HepG2 (cell line): ENCODE results near the gene HSF2BP. TPM values are rescaled to one million over a fixed set of nuclear protein-coding genes. Genes with fewer than 3 reads are reported as not detected.

Source experiments
- CHD4 ChIP-seq: fragments of 200-600 bp; sonication (generic); IDR thresholded peaks from 2 replicates; pipeline ENCODE4 v1.7.0; 2017; ENCODE audit warnings: mild to moderate bottlenecking, low read length, borderline replicate concordance
- FIP1L1 ChIP-seq: fragments of 200-400 bp; formaldehyde crosslinking; IDR thresholded peaks from 2 replicates; pipeline ENCODE4 v1.6.1; 2018; ENCODE audit warnings: low read depth, mild to moderate bottlenecking, low read length, moderate library complexity, borderline replicate concordance; ENCODE audit not compliant: insufficient read depth
- FOSL1 ChIP-seq: sonication (generic); formaldehyde crosslinking; IDR thresholded peaks from 2 replicates; pipeline ENCODE4 v1.9.0; 2021; ENCODE audit warnings: missing genetic modification reagents, borderline replicate concordance
- HNF4A ChIP-seq: sonication (generic); formaldehyde crosslinking; IDR thresholded peaks from 2 replicates; pipeline ENCODE4 v1.4.0; 2020; ENCODE audit warnings: missing genetic modification reagents
- KDM2A ChIP-seq: sonication (generic); formaldehyde crosslinking; IDR thresholded peaks from 2 replicates; pipeline ENCODE4 v1.4.0; 2020; ENCODE audit warnings: low read depth, missing genetic modification reagents, borderline replicate concordance
- LCORL ChIP-seq, 2 experiments: fragments of 450-650 bp in 1 of 2; sonication (generic) in 1 of 2; formaldehyde crosslinking in 1 of 2; IDR thresholded peaks; 2 replicates each; pipeline versions ENCODE4 v1.5.0 to v1.6.1; 2017 to 2020; ENCODE audit warnings: antibody characterized with exemption in 1 of 2, missing genetic modification reagents in 1 of 2
- MED13 ChIP-seq: sonication (generic); formaldehyde crosslinking; IDR thresholded peaks from 2 replicates; pipeline ENCODE4 v1.5.0; 2020; ENCODE audit warnings: missing genetic modification reagents
- MEIS2 ChIP-seq: sonication (generic); formaldehyde crosslinking; IDR thresholded peaks from 2 replicates; pipeline ENCODE4 v1.9.0; 2021; ENCODE audit warnings: mild to moderate bottlenecking, missing genetic modification reagents
- MTF2 ChIP-seq: sonication (generic); formaldehyde crosslinking; IDR thresholded peaks from 2 replicates; pipeline ENCODE4 v1.5.0; 2020; ENCODE audit warnings: missing genetic modification reagents, borderline replicate concordance
- POLR2A ChIP-seq, 2 experiments: IDR thresholded peaks; 2 replicates each; pipeline ENCODE4 v1.6.1; 2011; ENCODE audit warnings: low read depth in 2 of 2, low read length in 2 of 2, mild to moderate bottlenecking in 1 of 2, moderate library complexity in 1 of 2; ENCODE audit not compliant: insufficient read depth in 1 of 2
- SMAD1 ChIP-seq: sonication (generic); formaldehyde crosslinking; IDR thresholded peaks from 2 replicates; pipeline ENCODE4 v1.4.0; 2020; ENCODE audit warnings: missing genetic modification reagents, low read depth, mild to moderate bottlenecking, borderline replicate concordance
- SP1 ChIP-seq, 2 experiments: fragments of 450-650 bp in 1 of 2; sonication (generic) in 1 of 2; formaldehyde crosslinking in 1 of 2; IDR thresholded peaks; 2 replicates each; pipeline versions ENCODE4 v1.4.0 to v1.6.1; 2016 to 2020; ENCODE audit warnings: missing genetic modification reagents in 1 of 2
- SP5 ChIP-seq: IDR thresholded peaks from 2 replicates; pipeline ENCODE4 v1.6.1; 2016; ENCODE audit warnings: low read depth, borderline replicate concordance
- TCF7 ChIP-seq: sonication (generic); IDR thresholded peaks from 2 replicates; pipeline ENCODE4 v1.6.1; 2016; ENCODE audit warnings: antibody characterized with exemption, low read depth
- ZC3H4 ChIP-seq: sonication (generic); formaldehyde crosslinking; IDR thresholded peaks from 2 replicates; pipeline ENCODE4 v1.4.0; 2020; ENCODE audit warnings: missing genetic modification reagents, borderline replicate concordance
- ZNF263 ChIP-seq: sonication (generic); formaldehyde crosslinking; IDR thresholded peaks from 2 replicates; pipeline ENCODE4 v1.4.0; 2020; ENCODE audit warnings: missing genetic modification reagents
- ZNF333 ChIP-seq: sonication (generic); formaldehyde crosslinking; IDR thresholded peaks from 2 replicates; pipeline ENCODE4 v1.4.0; 2020; ENCODE audit warnings: mild to moderate bottlenecking, missing genetic modification reagents, borderline replicate concordance
- ZNF430 ChIP-seq: sonication (generic); formaldehyde crosslinking; IDR thresholded peaks from 2 replicates; pipeline ENCODE4 v1.9.0; 2021; ENCODE audit warnings: mild to moderate bottlenecking, missing genetic modification reagents
- ZNF441 ChIP-seq: sonication (generic); formaldehyde crosslinking; IDR thresholded peaks from 2 replicates; pipeline ENCODE4 v1.7.0; 2021; ENCODE audit warnings: missing genetic modification reagents, borderline replicate concordance
- ZNF451 ChIP-seq: sonication (generic); formaldehyde crosslinking; IDR thresholded peaks from 2 replicates; pipeline ENCODE4 v1.5.0; 2020; ENCODE audit warnings: mild to moderate bottlenecking, missing genetic modification reagents
- ZNF550 ChIP-seq: sonication (generic); formaldehyde crosslinking; IDR thresholded peaks from 2 replicates; pipeline ENCODE4 v1.4.0; 2020; ENCODE audit warnings: mild to moderate bottlenecking, missing genetic modification reagents, borderline replicate concordance
- ZNF678 ChIP-seq: sonication (generic); formaldehyde crosslinking; IDR thresholded peaks from 2 replicates; pipeline ENCODE4 v1.4.0; 2020; ENCODE audit warnings: mild to moderate bottlenecking, missing genetic modification reagents
- ZNF703 ChIP-seq: sonication (generic); formaldehyde crosslinking; IDR thresholded peaks from 2 replicates; pipeline ENCODE4 v1.5.1; 2020; ENCODE audit warnings: missing genetic modification reagents, mild to moderate bottlenecking, moderate library complexity, borderline replicate concordance
- ZNF724P ChIP-seq: sonication (generic); formaldehyde crosslinking; IDR thresholded peaks from 2 replicates; pipeline ENCODE4 v1.8.0; 2022; ENCODE audit warnings: missing genetic modification reagents, borderline replicate concordance
- ZNF841 ChIP-seq: sonication (generic); formaldehyde crosslinking; IDR thresholded peaks from 2 replicates; pipeline ENCODE4 v1.8.1; 2023; ENCODE audit warnings: missing genetic modification reagents, borderline replicate concordance
- polyA plus RNA-seq, 8 experiments: library from polyadenylated mRNA; depleted of rRNA in 3 of 8; stranded (reverse) in 7 of 8; unstranded in 1 of 8; fragments of >200 nt; fragmentation: Illumina TruSeq in 4 of 8; extraction: Trizol in 4 of 8; gene quantifications; 2 replicates each; pipeline versions ENCODE4 v1.2.1 to v1.2.3, GENCODE V29; 2011 to 2016; ENCODE audit warnings: low read depth in 4 of 8, missing spikeins in 1 of 8, mixed read lengths in 1 of 8; ENCODE audit not compliant: insufficient read depth in 1 of 8
- total RNA-seq, 5 experiments: library from RNA; depleted of rRNA; stranded (reverse); fragments of >200 nt; fragmentation: Illumina TruSeq; extraction: Trizol; gene quantifications; 2 replicates each; pipeline ENCODE4 v1.2.3, GENCODE V29; 2016; ENCODE audit warnings: low read depth in 1 of 5
- TF ChIP-seq, protein P1 (sequence below): IDR thresholded peaks from 2 replicates; pipeline ENCODE4 v1.6.1; 2016; ENCODE audit warnings: control low read depth
- TF ChIP-seq, protein P2 (sequence below): sonication (generic); formaldehyde crosslinking; IDR thresholded peaks from 2 replicates; pipeline ENCODE4 v1.4.0; 2020; ENCODE audit warnings: missing genetic modification reagents, borderline replicate concordance
- TF ChIP-seq, protein P3 (sequence below): IDR thresholded peaks from 2 replicates; pipeline ENCODE4 v1.6.1; 2016; ENCODE audit warnings: missing compliant biosample characterization, missing genetic modification reagents, borderline replicate concordance

HSF2BP gene
- total and polyA plus RNA-seq, 2 of the 13 experiments (the other 11 are each of a cell fraction or from before 2014, with no cell fraction given) = 0.67 to 2.2 TPM

DNA sequence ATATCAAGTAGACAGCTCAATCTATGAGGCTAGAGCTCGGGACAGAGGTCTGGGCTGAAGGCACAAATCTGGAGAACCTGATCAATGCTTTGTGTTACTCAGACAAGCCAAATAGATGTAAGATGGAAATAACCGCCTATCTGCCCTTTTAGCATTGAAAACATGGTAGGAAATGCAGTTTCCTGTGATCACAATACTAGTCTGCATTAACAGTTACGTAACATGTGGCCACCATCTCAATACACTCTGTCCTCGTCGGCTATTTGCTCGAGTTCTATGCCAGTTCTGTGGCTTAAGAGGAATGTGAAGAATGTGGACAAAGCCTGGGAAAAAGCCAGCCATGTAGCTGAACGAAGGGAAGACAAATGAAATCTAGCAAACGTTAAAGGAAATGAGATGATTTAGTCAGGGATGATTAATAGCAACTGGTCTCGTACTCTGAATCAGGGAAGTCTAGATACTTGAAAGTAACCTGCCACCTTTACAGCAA lies 73.3 kb downstream of the HSF2BP start (continued):
- TF ChIP-seq ZC3H4 (CRISPR knock-in tag) (no peak), FIP1L1 (no peak), MTF2 (CRISPR knock-in tag) (no peak), TCF7 (0 out of 2 replicates have a peak, but pooled peaks have one; percentile 38), ZNF263 (CRISPR knock-in tag) (no peak), ZNF550 (CRISPR knock-in tag) (no peak), ZNF678 (CRISPR knock-in tag) (no peak), KDM2A (CRISPR knock-in tag) (no peak), SP1 (IDR thresholded peaks at IDR 0.05) (no peak), SP1 (CRISPR knock-in tag; IDR thresholded peaks at IDR 0.05) (no peak), MED13 (CRISPR knock-in tag) (no peak), SMAD1 (CRISPR knock-in tag) (no peak), MEIS2 (no peak), ZNF441 (CRISPR knock-in tag) (no peak), ZNF841 (CRISPR knock-in tag) (no peak), LCORL (IDR thresholded peaks at IDR 0.05) (no peak), LCORL (CRISPR knock-in tag; IDR thresholded peaks at IDR 0.05) (peak; percentile 80; the same call in 1 of the 2 replicates), ZNF703 (no peak), HNF4A (CRISPR knock-in tag) (peak; percentile 69), SP5 (peak; percentile 16; the same call in 1 of the 2 replicates), ZNF724P (CRISPR knock-in tag) (no peak), ZNF430 (CRISPR knock-in tag) (no peak), FOSL1 (CRISPR knock-in tag) (no peak), ZNF451 (CRISPR knock-in tag) (no peak), POLR2A (IDR thresholded peaks at IDR 0.05; ENCODE audit: insufficient read depth in 1 of 2, low read depth in 2 of 2, low read length in 2 of 2) (no peak), CHD4 (no peak), ZNF333 (CRISPR knock-in tag) (no peak)
- TF ChIP-seq, protein P1, sequence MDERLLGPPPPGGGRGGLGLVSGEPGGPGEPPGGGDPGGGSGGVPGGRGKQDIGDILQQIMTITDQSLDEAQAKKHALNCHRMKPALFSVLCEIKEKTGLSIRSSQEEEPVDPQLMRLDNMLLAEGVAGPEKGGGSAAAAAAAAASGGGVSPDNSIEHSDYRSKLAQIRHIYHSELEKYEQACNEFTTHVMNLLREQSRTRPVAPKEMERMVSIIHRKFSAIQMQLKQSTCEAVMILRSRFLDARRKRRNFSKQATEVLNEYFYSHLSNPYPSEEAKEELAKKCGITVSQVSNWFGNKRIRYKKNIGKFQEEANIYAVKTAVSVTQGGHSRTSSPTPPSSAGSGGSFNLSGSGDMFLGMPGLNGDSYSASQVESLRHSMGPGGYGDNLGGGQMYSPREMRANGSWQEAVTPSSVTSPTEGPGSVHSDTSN (CRISPR knock-in tag) = no peak
- TF ChIP-seq, protein P2, sequence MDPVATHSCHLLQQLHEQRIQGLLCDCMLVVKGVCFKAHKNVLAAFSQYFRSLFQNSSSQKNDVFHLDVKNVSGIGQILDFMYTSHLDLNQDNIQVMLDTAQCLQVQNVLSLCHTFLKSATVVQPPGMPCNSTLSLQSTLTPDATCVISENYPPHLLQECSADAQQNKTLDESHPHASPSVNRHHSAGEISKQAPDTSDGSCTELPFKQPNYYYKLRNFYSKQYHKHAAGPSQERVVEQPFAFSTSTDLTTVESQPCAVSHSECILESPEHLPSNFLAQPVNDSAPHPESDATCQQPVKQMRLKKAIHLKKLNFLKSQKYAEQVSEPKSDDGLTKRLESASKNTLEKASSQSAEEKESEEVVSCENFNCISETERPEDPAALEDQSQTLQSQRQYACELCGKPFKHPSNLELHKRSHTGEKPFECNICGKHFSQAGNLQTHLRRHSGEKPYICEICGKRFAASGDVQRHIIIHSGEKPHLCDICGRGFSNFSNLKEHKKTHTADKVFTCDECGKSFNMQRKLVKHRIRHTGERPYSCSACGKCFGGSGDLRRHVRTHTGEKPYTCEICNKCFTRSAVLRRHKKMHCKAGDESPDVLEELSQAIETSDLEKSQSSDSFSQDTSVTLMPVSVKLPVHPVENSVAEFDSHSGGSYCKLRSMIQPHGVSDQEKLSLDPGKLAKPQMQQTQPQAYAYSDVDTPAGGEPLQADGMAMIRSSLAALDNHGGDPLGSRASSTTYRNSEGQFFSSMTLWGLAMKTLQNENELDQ (CRISPR knock-in tag) = no peak
- TF ChIP-seq, protein P3, sequence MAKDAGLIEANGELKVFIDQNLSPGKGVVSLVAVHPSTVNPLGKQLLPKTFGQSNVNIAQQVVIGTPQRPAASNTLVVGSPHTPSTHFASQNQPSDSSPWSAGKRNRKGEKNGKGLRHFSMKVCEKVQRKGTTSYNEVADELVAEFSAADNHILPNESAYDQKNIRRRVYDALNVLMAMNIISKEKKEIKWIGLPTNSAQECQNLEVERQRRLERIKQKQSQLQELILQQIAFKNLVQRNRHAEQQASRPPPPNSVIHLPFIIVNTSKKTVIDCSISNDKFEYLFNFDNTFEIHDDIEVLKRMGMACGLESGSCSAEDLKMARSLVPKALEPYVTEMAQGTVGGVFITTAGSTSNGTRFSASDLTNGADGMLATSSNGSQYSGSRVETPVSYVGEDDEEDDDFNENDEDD = 0 out of 2 replicates have a peak, but pooled peaks have one; percentile 43
